Measurements from ENCODE around the gene GTF2F2. TPM values are rescaled to one million over a fixed set of nuclear protein-coding genes. Genes with fewer than 3 reads are reported as not detected.

GTF2F2 gene
- polyA plus RNA-seq, 1 experiment = 44.3 TPM

DNA sequence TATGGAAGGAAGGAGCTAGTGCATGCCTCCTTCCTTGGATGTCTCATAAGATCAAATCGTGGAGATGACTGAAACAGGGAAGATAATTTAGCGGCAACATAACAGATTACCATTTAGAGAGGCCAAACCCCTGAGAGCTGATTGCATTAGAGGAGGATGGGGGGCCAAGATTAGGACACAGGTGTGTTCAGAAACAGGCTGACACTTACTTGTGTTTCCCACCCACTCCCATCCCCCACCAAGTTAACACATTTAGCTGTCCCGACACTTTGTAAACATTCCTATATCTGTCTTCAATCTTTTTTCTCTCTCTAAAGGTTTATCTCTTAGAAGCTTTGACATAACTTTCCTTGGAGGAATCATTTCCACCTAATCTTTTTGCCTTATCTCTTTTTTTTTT is 129.4 kb downstream of the GTF2F2 start:
- ChIA-PET POLR2A (interaction anchor here (0.6 to 0.7 kb wide), 2 partner anchors 13 to 90 kb away, joined by 4 read pairs; no protein-coding TSS in a partner anchor), CTCF (interaction anchor here (1.9 kb wide), 1 partner anchor 10 kb away, joined by 6 read pairs; no protein-coding TSS in a partner anchor)
- DNase-seq (ENCODE audit: low read depth, low spot score) = no peak
- H3K9me3 ChIP-seq (ENCODE audit: control insufficient read depth, insufficient read depth, low read length) = peaks cover 2% of the 10 kb centered on the region; the same call in 1 of the 2 replicates
- no peak overlapping the region for H3K4me3 ChIP-seq (ENCODE audit: low read depth, low read length)
- H3K27me3 ChIP-seq (ENCODE audit: control insufficient read depth, insufficient read depth, low read length) = no peaks in the 10 kb centered on the region
- TF ChIP-seq, protein P1, sequence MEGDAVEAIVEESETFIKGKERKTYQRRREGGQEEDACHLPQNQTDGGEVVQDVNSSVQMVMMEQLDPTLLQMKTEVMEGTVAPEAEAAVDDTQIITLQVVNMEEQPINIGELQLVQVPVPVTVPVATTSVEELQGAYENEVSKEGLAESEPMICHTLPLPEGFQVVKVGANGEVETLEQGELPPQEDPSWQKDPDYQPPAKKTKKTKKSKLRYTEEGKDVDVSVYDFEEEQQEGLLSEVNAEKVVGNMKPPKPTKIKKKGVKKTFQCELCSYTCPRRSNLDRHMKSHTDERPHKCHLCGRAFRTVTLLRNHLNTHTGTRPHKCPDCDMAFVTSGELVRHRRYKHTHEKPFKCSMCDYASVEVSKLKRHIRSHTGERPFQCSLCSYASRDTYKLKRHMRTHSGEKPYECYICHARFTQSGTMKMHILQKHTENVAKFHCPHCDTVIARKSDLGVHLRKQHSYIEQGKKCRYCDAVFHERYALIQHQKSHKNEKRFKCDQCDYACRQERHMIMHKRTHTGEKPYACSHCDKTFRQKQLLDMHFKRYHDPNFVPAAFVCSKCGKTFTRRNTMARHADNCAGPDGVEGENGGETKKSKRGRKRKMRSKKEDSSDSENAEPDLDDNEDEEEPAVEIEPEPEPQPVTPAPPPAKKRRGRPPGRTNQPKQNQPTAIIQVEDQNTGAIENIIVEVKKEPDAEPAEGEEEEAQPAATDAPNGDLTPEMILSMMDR (IDR thresholded peaks at IDR 0.05; ENCODE audit: low read depth, low read length) = no peak
- no peak overlapping the region for H3K27ac ChIP-seq (ENCODE audit: low read depth, low read length)

DNA sequence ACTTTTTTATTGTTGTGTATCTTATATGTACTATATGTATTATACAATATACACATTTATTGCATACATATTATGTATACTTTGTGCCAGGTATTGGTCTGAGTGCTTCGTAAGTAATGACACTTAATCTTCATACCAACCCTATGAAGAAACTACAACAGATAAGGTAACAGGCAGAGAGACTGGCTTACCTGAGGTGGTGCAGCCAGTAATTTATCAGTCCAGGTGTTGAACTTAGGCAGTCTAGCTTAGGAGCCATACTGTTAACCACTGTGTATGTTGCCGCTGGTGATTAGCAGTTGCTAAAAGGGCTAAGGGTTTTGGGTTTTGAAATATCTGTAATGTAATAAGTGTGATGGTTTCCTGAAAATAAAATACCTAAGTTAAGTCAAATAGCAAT is 134.1 kb downstream of the GTF2F2 start:
- no peaks in the 10 kb centered on the region for H3K27me3 ChIP-seq (ENCODE audit: control insufficient read depth, insufficient read depth, low read length)
- TF ChIP-seq, protein P1 (IDR thresholded peaks at IDR 0.05; ENCODE audit: low read depth, low read length) = no peak
- no peak overlapping the region for H3K27ac ChIP-seq (ENCODE audit: low read depth, low read length)
- DNase-seq (ENCODE audit: low read depth, low spot score) = no peak
- no peaks in the 10 kb centered on the region for H3K9me3 ChIP-seq (ENCODE audit: control insufficient read depth, insufficient read depth, low read length)
- CTCF ChIA-PET = no interaction called here
- POLR2A ChIA-PET = no interaction called here
- no peak overlapping the region for H3K4me3 ChIP-seq (ENCODE audit: low read depth, low read length)

DNA sequence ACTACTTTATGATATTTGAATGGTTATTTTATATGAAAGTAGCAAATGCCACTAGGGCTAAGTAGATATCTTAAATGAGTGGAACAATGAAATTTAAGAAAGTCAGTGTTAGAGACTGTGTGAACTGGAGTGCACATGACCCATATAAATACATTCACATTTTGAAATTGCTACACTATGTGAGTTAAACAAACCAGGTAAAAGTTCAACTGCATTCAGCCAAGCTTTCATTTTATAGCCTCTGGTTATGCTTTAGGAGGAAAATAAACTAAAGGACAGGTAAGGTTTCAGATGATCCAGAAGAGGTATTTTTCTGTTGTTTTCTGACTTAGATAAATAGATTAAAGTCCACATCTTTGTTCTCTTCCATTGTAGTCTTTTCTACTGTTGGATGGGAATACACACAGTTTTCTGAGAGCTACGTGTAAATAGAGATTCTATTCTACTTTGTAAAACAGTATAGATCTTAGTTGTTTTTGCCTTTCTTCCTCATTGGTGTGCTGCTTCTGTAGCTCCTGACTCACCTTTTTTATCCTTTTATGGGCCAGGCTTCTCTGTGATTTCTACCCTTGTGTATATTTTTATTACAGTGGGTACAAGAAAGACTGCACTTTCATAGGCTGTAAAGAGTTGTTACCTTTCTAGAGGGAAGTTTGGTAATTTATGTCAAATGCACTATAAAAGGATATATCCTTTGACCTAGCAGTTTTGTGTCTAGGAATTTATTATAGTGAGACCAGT is 135.1 kb downstream of the GTF2F2 start:
- H3K27me3 ChIP-seq (ENCODE audit: control insufficient read depth, insufficient read depth, low read length) = no peaks in the 10 kb centered on the region
- TF ChIP-seq, protein P1 (IDR thresholded peaks at IDR 0.05; ENCODE audit: low read depth, low read length) = no peak
- H3K27ac ChIP-seq (ENCODE audit: low read depth, low read length) = no peak overlapping the region
- H3K9me3 ChIP-seq (ENCODE audit: control insufficient read depth, insufficient read depth, low read length) = no peaks in the 10 kb centered on the region
- ChIA-PET CTCF (no interaction called here), POLR2A (no interaction called here)
- H3K4me3 ChIP-seq (ENCODE audit: low read depth, low read length) = no peak overlapping the region
- no peak for DNase-seq (ENCODE audit: low read depth, low spot score)

DNA sequence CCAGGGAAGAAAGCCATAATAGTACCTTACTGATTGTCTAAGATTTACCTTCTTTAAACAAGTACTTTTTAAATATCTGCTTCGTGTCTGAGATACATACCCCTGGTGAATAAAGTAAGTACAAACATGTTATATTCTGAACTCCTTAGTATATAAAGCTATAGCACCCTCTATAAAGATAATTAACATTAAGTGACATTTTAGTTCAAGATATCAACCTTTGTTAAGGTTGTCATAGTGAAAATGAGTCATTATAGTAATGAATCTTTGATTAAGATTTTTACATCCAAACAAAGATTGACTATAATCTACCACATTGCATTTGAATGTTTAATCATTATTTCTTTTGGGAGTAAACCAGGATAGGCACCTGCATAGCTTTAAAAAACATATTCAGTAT is 135.9 kb downstream of the GTF2F2 start:
- ChIA-PET CTCF (interaction anchor here (1.2 to 1.6 kb wide), 2 partner anchors 25 to 773 kb away, joined by 4 read pairs; no protein-coding TSS in a partner anchor), POLR2A (no interaction called here)
- Histone ChIP-seq H3K9me3 (ENCODE audit: control insufficient read depth, insufficient read depth, low read length) (no peaks in the 10 kb centered on the region), H3K27ac (ENCODE audit: low read depth, low read length) (no peak overlapping the region), H3K27me3 (ENCODE audit: control insufficient read depth, insufficient read depth, low read length) (no peaks in the 10 kb centered on the region), H3K4me3 (ENCODE audit: low read depth, low read length) (no peak overlapping the region)
- DNase-seq (ENCODE audit: low read depth, low spot score) = no peak
- TF ChIP-seq, protein P1 (IDR thresholded peaks at IDR 0.05; ENCODE audit: low read depth, low read length) = no peak

DNA sequence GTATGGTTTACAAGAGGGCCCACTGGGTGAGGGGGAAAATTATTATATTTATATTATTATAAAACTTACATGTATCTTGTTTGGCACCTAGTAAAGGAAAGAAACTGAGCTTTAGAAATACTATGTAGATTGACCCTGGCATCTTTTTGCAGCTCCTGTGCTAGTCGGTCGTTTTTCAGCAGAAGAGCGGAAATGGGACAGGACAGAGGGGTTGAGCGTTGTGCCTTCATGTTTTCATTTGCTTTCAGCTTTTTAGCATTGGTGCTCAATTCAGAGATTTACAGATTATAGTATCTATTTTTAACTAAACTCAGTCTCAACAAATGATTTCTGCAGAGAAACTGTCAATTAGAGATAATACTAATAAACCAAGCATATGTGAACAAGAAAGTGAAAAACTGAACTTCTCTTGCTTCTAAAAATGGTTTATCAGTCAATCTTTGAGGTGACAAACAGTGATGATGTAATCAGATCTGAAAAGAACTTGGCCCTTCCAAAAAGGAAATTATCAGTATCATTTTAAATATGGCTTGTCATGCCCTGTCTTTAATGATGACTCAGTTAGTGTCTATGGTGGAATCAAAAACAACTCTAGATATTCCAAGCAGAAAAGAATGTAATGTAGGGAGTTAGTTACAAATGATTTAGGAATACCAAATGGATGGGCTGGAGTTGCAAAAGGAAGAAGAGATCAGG is 137.5 kb downstream of the GTF2F2 start:
- CTCF ChIA-PET = interaction anchor here (1.4 to 1.6 kb wide), 3 partner anchors 23 to 775 kb away, joined by 3 to 4 read pairs (median 4); no protein-coding TSS in a partner anchor
- no peak for DNase-seq (ENCODE audit: low read depth, low spot score)
- TF ChIP-seq, protein P1 (IDR thresholded peaks at IDR 0.05; ENCODE audit: low read depth, low read length) = no peak
- no peaks in the 10 kb centered on the region for H3K9me3 ChIP-seq (ENCODE audit: control insufficient read depth, insufficient read depth, low read length)
- H3K4me3 ChIP-seq (ENCODE audit: low read depth, low read length) = no peak overlapping the region
- POLR2A ChIA-PET = interaction anchor here (0.7 kb wide), 1 partner anchor 132 kb away, joined by 3 read pairs; no protein-coding TSS in a partner anchor
- H3K27me3 ChIP-seq (ENCODE audit: control insufficient read depth, insufficient read depth, low read length) = no peaks in the 10 kb centered on the region
- no peak overlapping the region for H3K27ac ChIP-seq (ENCODE audit: low read depth, low read length)
